ENCODE results near the gene IGF2BP2. TPM values are rescaled to one million over a fixed set of nuclear protein-coding genes. Genes with fewer than 3 reads are reported as not detected.

The IGF2BP2 gene
- total RNA-seq, 4 donors from 2014 or later = 5.4 to 7.9 (median 6.2) TPM

DNA sequence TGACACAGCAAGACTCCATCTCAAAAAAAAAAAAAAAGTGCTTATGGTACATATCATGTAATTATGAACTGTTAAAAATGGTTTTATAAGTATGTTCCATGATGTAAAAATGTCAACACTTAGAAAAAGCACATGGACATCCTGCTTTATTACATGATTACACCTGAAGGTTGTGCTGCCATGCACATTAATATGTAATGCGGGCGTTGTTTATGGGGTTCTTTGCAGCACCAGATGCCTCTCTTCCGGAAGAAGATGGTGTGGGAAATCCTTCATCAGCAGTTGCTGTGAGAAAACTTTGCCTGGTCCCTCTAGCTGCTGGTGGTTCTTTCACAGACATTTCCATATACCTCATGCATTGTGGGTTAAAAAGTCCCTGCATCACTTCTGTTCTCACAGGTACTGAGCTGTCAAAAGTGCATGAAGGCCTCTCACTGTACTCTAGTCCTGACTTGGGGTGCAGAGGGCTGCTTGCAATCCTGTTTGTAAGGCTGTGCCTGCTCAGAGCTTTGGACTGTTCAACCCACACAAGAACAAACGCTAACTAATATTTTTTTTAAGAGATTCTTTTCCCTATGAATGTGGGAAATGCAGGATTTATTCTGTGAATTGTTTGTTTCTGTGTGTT, 195.2 kb downstream of the IGF2BP2 start:
- Histone ChIP-seq H3K36me3 (peaks cover 17 to 60% (median 51%) of the 10 kb centered on the region in 4 donors), H3K27ac (replicated peaks in 1 of 4) (peak overlapping the region in 2 of 4 donors; percentile 32 to 65)
- no peak for TF ChIP-seq POLR2AphosphoS5 (IDR thresholded peaks at IDR 0.05)
- TF ChIP-seq, protein P1, sequence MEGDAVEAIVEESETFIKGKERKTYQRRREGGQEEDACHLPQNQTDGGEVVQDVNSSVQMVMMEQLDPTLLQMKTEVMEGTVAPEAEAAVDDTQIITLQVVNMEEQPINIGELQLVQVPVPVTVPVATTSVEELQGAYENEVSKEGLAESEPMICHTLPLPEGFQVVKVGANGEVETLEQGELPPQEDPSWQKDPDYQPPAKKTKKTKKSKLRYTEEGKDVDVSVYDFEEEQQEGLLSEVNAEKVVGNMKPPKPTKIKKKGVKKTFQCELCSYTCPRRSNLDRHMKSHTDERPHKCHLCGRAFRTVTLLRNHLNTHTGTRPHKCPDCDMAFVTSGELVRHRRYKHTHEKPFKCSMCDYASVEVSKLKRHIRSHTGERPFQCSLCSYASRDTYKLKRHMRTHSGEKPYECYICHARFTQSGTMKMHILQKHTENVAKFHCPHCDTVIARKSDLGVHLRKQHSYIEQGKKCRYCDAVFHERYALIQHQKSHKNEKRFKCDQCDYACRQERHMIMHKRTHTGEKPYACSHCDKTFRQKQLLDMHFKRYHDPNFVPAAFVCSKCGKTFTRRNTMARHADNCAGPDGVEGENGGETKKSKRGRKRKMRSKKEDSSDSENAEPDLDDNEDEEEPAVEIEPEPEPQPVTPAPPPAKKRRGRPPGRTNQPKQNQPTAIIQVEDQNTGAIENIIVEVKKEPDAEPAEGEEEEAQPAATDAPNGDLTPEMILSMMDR (IDR thresholded peaks at IDR 0.05) = no peak
- TF ChIP-seq EP300 (IDR thresholded peaks at IDR 0.05) = no peak
- no peak for TF ChIP-seq POLR2A (IDR thresholded peaks at IDR 0.05; ENCODE audit: low read depth)

DNA sequence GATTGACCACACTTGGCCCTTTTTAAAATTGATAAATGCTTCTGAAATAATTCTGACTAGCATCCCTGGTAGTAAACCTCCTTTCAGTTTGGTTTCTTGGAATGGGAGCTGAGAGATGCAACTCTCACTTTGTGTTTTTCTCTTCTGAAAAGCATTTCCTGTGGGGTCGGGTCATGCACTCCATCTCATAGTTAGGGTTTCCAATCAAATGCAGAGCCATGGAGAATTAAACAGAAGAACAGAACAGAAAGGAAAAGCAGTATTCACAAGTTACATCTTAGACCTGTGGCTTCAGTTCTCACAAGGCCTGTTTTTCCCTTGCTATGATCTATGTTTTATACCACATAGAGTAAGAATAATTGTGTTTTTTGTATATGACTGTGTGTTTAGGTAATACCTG, 199.1 kb downstream of the IGF2BP2 start:
- 96% methylated on average over 1 of the region's 1 CpG for WGBS
- peaks cover 25 to 88% (median 81%) of the 10 kb centered on the region in 4 donors for H3K36me3 ChIP-seq
- no peaks in the 10 kb centered on the region for H3K27me3 ChIP-seq
- H3K4me1 ChIP-seq = peaks cover 10 to 18% (median 13%) of the 10 kb centered on the region in 4 donors
- H3K27ac ChIP-seq (replicated peaks in 1 of 4) = no peak overlapping the region
- H3K4me3 ChIP-seq = no peak overlapping the region
- TF ChIP-seq POLR2A (IDR thresholded peaks at IDR 0.05; ENCODE audit: low read depth) (no peak), POLR2AphosphoS5 (IDR thresholded peaks at IDR 0.05) (no peak), EP300 (IDR thresholded peaks at IDR 0.05) (no peak)
- TF ChIP-seq, protein P1 (IDR thresholded peaks at IDR 0.05) = no peak
- H3K9me3 ChIP-seq = no peaks in the 10 kb centered on the region
- intact Hi-C loops (cut with DNase I) = no loop called here
- no peak for DNase-seq (ENCODE audit: extremely low spot score)

More for the DNA sequence above, 195.2 kb downstream of the IGF2BP2 start:
- WGBS = 74% methylated on average over 4 of the region's 4 CpGs
- Histone ChIP-seq H3K4me3 (no peak overlapping the region), H3K9me3 (no peaks in the 10 kb centered on the region), H3K4me1 (peaks cover 10 to 22% (median 13%) of the 10 kb centered on the region in 4 donors), H3K27me3 (no peaks in the 10 kb centered on the region)
- intact Hi-C loops (cut with DNase I) = no loop called here
- DNase-seq (ENCODE audit: extremely low spot score) = no peak

DNA sequence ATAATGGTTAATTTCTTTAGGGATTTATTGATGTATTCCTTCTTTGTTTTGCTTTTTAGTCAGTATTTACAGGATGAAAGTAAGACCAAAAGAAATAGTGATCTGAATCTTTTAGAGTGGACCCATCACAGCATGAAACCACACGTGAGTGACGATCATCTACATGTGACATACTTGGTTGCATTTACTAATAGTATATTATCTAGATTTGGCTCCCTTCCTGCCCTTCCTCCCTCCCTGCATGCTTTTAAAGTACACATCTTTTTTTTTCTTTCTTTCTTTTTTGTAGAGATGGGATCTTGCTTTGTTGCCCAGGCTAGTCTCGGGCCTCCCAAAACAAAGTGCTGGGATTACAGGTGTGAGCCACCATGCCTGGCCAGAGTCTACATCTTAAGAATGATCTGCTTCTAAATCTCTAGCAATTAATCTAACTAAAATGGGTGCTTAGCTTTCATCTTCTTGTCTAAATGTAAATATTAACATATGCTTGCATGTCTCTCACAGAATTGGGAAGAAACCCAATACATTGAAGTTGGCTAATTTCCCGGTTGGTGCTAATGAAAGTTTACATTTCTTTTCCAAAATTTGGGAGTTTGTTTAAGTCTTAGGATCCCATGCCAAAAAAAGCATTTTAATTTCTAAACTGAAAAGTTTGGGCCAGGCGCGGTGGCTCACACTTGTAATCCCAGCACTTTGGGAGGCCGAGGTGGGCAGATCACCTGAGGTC, 200.7 kb downstream of the IGF2BP2 start:
- no peak for DNase-seq (ENCODE audit: extremely low spot score)
- peaks cover 42 to 97% (median 89%) of the 10 kb centered on the region in 4 donors for H3K36me3 ChIP-seq
- 64% methylated on average over 7 of the region's 7 CpGs for WGBS

DNA sequence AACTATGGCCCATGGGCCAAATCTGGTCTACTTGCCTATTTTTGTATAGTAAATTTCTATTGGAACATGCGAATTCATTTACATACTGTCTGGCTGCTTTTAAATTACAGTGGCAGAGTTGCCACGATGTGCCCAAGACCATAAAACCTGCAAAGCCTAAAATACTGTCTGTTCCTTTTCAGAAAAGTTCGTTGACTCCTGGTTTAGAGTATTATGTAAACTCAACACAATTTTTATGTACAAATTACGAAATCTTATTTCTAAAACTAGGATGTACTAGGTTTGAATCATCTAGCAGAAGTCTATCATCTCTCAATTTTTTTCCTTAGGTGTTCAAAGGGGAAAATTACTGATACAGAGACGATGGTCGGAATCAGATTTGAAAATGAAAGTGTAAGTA, 211.8 kb downstream of the IGF2BP2 start:
- no peaks in the 10 kb centered on the region for H3K4me1 ChIP-seq
- H3K4me3 ChIP-seq = no peak overlapping the region
- no peak for DNase-seq (ENCODE audit: extremely low spot score)
- no peaks in the 10 kb centered on the region for H3K27me3 ChIP-seq
- no peak overlapping the region for H3K27ac ChIP-seq (replicated peaks in 1 of 4)
- H3K36me3 ChIP-seq = peaks cover 76 to 100% (median 85%) of the 10 kb centered on the region in 4 donors
- intact Hi-C loops (cut with DNase I) = no loop called here
- H3K9me3 ChIP-seq = no peaks in the 10 kb centered on the region
- TF ChIP-seq POLR2AphosphoS5 (IDR thresholded peaks at IDR 0.05) (no peak), EP300 (IDR thresholded peaks at IDR 0.05) (no peak), POLR2A (IDR thresholded peaks at IDR 0.05; ENCODE audit: low read depth) (no peak)
- TF ChIP-seq, protein P1 (IDR thresholded peaks at IDR 0.05) = no peak
- 76% methylated on average over 6 of the region's 6 CpGs for WGBS

More for the DNA sequence above, 200.7 kb downstream of the IGF2BP2 start:
- no peaks in the 10 kb centered on the region for H3K9me3 ChIP-seq
- TF ChIP-seq POLR2A (IDR thresholded peaks at IDR 0.05; ENCODE audit: low read depth) (no peak), EP300 (IDR thresholded peaks at IDR 0.05) (no peak), POLR2AphosphoS5 (IDR thresholded peaks at IDR 0.05) (no peak)
- TF ChIP-seq, protein P1 (IDR thresholded peaks at IDR 0.05) = no peak
- intact Hi-C loops (cut with DNase I) = no loop called here
- H3K27ac ChIP-seq (replicated peaks in 1 of 4) = no peak overlapping the region
- H3K4me3 ChIP-seq = no peak overlapping the region
- peaks cover 0 to 1% (median 0%) of the 10 kb centered on the region in 4 donors for H3K4me1 ChIP-seq
- no peaks in the 10 kb centered on the region for H3K27me3 ChIP-seq
